NT2/D1 (cell line): ENCODE results near the gene KIF22.
"Not testable (repeated sequence)": the region's sequence is repeated elsewhere in the genome, so short reads cannot be mapped to it uniquely, and the experiment has no call there.

Source experiments
- DNase-seq: peaks from one replicate; pipeline ENCODE4 v3.0.0-alpha.2; 2011; ENCODE audit warnings: low read depth, low spot score
- H3K27me3 ChIP-seq: 2 replicates; pipeline ENCODE4 v1.6.0; 2011; ENCODE audit warnings: mild to moderate bottlenecking; ENCODE audit not compliant: insufficient read length, insufficient read depth
- H3K36me3 ChIP-seq: 2 replicates; pipeline ENCODE4 v1.6.1; 2011; ENCODE audit warnings: mild to moderate bottlenecking, low read length, mixed read lengths; ENCODE audit not compliant: insufficient read depth, insufficient read length
- H3K4me1 ChIP-seq: 2 replicates; pipeline ENCODE4 v1.5.1; 2011; ENCODE audit not compliant: insufficient read depth, insufficient read length
- H3K4me3 ChIP-seq: 2 replicates; pipeline ENCODE4 v1.5.1; 2011; ENCODE audit warnings: low read depth; ENCODE audit not compliant: insufficient read length
- H3K9ac ChIP-seq: 2 replicates; pipeline ENCODE4 v1.6.0; 2011; ENCODE audit warnings: low read depth; ENCODE audit not compliant: insufficient read length
- H3K9me3 ChIP-seq: 2 replicates; pipeline ENCODE4 v1.5.1; 2011; ENCODE audit warnings: mild to moderate bottlenecking, low read length; ENCODE audit not compliant: insufficient read depth
- SUZ12 ChIP-seq: IDR thresholded peaks from 2 replicates; pipeline ENCODE4 v1.6.1; 2011; ENCODE audit not compliant: insufficient read length, insufficient read depth; ENCODE audit errors: extremely low read depth
- YY1 ChIP-seq: IDR thresholded peaks from 2 replicates; pipeline ENCODE4 v1.6.1; 2011; ENCODE audit not compliant: insufficient read length, insufficient read depth
- ZNF274 ChIP-seq: IDR thresholded peaks from 2 replicates; pipeline ENCODE4 v1.6.1; 2011; ENCODE audit warnings: mild to moderate bottlenecking, low read depth, low read length

Gene KIF22

GRCh38 chr16:29747947-29748759 lies 42.4 kb upstream of the KIF22 start:
- DNase-seq = no peak
- no peak overlapping the region for H3K4me3 ChIP-seq
- no peak for TF ChIP-seq YY1
- no peak for TF ChIP-seq SUZ12
- TF ChIP-seq ZNF274 = no peak

GRCh38 chr16:29748760-29749149 lies 41.8 kb upstream of the KIF22 start:
- peaks cover 10% of the 10 kb centered on the region for H3K4me1 ChIP-seq
- not testable (repeated sequence) for H3K9ac ChIP-seq

More at GRCh38 chr16:29747947-29748759, 42.4 kb upstream of the KIF22 start:
- Histone ChIP-seq H3K9ac (no peak overlapping the region), H3K4me1 (peaks cover 10% of the 10 kb centered on the region), H3K36me3 (peaks cover 8% of the 10 kb centered on the region), H3K27me3 (no peaks in the 10 kb centered on the region), H3K9me3 (peaks cover 27% of the 10 kb centered on the region; the same call in 1 of the 2 replicates)

GRCh38 chr16:29753516-29753915 lies 37.0 kb upstream of the KIF22 start:
- peaks cover 2% of the 10 kb centered on the region for H3K4me1 ChIP-seq
- H3K27me3 ChIP-seq = no peaks in the 10 kb centered on the region
- no peak for TF ChIP-seq ZNF274
- no peak for TF ChIP-seq SUZ12
- no peak for TF ChIP-seq YY1
- no peak overlapping the region for H3K4me3 ChIP-seq
- H3K9me3 ChIP-seq = peaks cover 6% of the 10 kb centered on the region; the same call in 1 of the 2 replicates
- H3K9ac ChIP-seq = no peak overlapping the region
- no peak for DNase-seq
- H3K36me3 ChIP-seq = peaks cover 2% of the 10 kb centered on the region

More at GRCh38 chr16:29748760-29749149, 41.8 kb upstream of the KIF22 start:
- not testable (repeated sequence) for DNase-seq, H3K36me3 ChIP-seq, H3K4me3 ChIP-seq, H3K27me3 ChIP-seq
- peaks cover 27% of the 10 kb centered on the region; the same call in 1 of the 2 replicates for H3K9me3 ChIP-seq

GRCh38 chr16:29756654-29757053 lies 33.9 kb upstream of the KIF22 start:
- H3K4me3 ChIP-seq = no peak overlapping the region
- no peaks in the 10 kb centered on the region for H3K36me3 ChIP-seq
- H3K4me1 ChIP-seq = peaks cover 5% of the 10 kb centered on the region
- no peaks in the 10 kb centered on the region for H3K27me3 ChIP-seq
- TF ChIP-seq ZNF274 = no peak
- TF ChIP-seq SUZ12 = no peak
- TF ChIP-seq YY1 = no peak
- no peaks in the 10 kb centered on the region for H3K9me3 ChIP-seq
- DNase-seq = no peak
- no peak overlapping the region for H3K9ac ChIP-seq

DNA sequence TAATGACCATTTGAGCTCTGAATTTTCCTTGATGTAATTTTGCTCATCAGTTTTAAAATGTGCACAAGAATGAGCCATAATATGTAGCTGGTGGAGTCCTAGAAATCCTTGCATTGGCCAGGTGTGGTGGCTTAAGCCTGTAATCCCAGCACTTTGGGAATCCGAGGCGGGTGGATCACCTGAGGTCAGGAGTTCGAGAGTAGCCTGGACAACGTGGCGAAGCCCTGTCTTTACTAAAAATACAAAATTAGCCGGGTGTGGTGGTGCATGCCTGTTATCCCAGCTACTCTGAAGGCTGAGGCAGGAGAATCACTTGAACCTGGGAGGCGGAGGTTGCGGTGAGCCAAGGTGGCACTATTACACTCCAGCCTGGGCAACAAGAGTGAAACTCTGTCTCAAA lies 33.5 kb upstream of the KIF22 start:
- DNase-seq, H3K4me3 ChIP-seq, H3K4me1 ChIP-seq, H3K27me3 ChIP-seq, H3K9me3 ChIP-seq, H3K36me3 ChIP-seq, H3K9ac ChIP-seq: not testable (repeated sequence)

- DNase-seq = peak; percentile 25
- no peaks in the 10 kb centered on the region for H3K36me3 ChIP-seq
- H3K27me3 ChIP-seq = no peaks in the 10 kb centered on the region
- peaks cover 5% of the 10 kb centered on the region for H3K4me1 ChIP-seq
- no peak for TF ChIP-seq ZNF274
- no peak for TF ChIP-seq YY1
- TF ChIP-seq SUZ12 = no peak
- H3K9me3 ChIP-seq = no peaks in the 10 kb centered on the region
- no peak overlapping the region for H3K9ac ChIP-seq
- no peak overlapping the region for H3K4me3 ChIP-seq
Measured at GRCh38 chr16:29757950-29758466, 32.5 kb upstream of the KIF22 start.

DNA sequence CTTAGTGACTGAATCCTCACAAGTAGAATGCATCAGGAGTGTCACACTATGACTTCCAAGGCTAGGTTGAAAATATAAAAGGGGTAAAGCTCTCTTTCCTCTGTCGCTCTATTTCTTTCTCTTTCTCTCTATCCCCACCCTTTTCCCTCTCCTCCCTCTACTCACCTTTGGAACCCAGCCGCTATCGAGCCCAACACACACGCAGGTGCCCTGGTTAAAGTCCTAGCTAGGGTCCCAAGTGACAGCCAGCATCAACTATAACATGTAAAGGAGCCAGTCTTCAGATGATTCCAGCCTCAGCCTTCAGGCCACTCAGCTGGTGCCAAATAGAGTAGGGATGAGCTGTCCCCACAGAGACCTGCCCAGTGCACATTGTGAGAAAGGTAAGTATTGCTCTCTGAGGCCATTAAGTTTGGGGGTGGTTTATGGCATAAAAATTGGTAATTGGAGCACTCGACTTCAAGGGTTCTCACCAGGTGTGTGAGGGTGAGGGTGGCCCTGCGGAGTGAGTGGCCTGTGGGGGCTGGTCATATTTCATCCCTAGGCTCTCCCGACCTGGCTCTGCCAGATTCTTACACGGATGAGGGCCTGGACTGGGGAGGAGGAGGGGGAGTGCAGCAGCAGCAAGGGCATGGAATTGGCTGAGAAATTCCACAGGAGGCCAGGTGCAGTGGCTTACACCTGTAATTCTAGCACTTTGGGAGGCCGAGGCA lies 29.8 kb upstream of the KIF22 start:
- H3K4me1 ChIP-seq = peaks cover 7% of the 10 kb centered on the region
- TF ChIP-seq SUZ12 (no peak), ZNF274 (no peak), YY1 (no peak)
- H3K9ac ChIP-seq = peak overlapping the region; percentile 34
- DNase-seq = no peak
- H3K27me3 ChIP-seq = no peaks in the 10 kb centered on the region
- no peak overlapping the region for H3K4me3 ChIP-seq
- no peaks in the 10 kb centered on the region for H3K36me3 ChIP-seq
- no peaks in the 10 kb centered on the region for H3K9me3 ChIP-seq

GRCh38 chr16:29761280-29761651 lies 29.3 kb upstream of the KIF22 start:
- not testable (repeated sequence) for H3K4me3 ChIP-seq, H3K4me1 ChIP-seq, H3K9me3 ChIP-seq, H3K36me3 ChIP-seq, DNase-seq, H3K27me3 ChIP-seq, H3K9ac ChIP-seq
